Rectal smooth muscle tissue (tissue), 1 donor: ENCODE data around the gene TGFBR2.

ENCODE experiments used
- H3K27ac ChIP-seq: one replicate; pipeline ENCODE4 v1.7.0; 2013; ENCODE audit warnings: low read depth, low read length, inconsistent platforms
- H3K27me3 ChIP-seq: one replicate; pipeline ENCODE4 v1.7.0; 2013; ENCODE audit warnings: low read length; ENCODE audit not compliant: control insufficient read depth, insufficient read depth
- H3K36me3 ChIP-seq: one replicate; pipeline ENCODE4 v1.7.0; 2013; ENCODE audit warnings: low read length; ENCODE audit not compliant: control insufficient read depth, insufficient read depth
- H3K4me1 ChIP-seq: one replicate; pipeline ENCODE4 v1.7.0; 2013; ENCODE audit warnings: low read length; ENCODE audit not compliant: control insufficient read depth, insufficient read depth
- H3K4me3 ChIP-seq: one replicate; pipeline ENCODE4 v1.7.0; 2013; ENCODE audit warnings: low read length
- H3K9ac ChIP-seq: one replicate; pipeline ENCODE4 v1.7.0; 2013; ENCODE audit warnings: low read length

TGFBR2 gene

DNA sequence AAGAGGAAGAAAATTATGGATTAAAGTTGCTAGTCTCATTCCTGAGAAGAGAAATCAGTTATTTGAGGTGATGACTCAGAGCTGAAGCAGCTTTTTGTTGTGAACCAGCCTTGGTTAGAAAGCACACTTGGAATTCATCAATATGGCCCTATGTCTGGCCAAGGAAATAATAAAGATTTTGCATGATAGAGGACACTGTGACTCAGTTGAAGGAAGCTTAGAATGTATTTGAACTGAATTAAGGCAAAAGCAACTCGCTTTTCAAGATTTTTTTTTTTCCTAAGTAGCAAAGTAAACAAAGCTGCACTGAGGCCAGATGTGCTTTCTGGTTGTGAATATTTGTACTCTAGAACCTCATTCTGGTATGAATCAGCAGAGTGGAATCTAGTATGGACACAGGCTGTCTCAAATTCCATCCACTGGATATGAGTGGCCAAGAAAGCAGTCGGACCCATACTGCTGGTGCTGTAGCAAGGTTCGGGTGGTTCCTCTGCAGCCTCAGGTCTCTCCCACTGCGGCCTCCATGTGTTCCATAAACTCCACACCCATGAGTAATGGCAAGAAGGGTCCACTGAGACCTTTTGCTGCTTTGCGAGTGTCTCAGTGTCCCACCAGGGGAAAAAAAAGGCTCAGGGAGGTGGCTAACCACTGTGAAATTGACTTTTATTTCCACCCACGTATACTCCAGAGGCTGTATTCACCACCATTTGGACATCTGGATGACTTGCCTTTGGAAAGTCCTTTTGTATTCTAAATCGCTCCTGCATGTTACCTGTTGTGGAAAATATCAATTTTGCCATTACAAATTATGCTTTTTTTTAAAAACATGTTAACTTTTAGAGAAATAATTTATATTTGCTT, 53.1 kb downstream of the TGFBR2 start:
- H3K4me1 ChIP-seq: peaks cover 31% of the 10 kb centered on the region
- peak overlapping the region; percentile 35 for H3K4me3 ChIP-seq

DNA sequence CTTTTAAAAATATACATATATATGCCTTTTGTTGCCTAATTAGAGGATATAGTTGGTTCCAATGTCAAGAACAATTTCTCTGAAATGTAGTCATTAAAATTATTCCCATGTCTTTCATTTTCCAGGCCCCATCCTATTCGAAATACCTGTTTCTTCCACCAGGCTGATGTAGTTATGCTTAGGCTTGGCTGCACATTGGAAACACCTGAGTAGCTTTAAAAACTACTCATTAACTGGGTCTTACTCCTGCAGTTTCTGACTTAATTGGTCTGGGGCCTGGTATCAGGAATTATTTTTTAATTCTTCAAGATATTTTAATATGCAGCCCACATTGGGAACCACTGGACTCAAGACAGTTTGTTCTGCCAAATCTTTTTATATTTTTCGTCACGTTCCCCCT, 53.7 kb downstream of the TGFBR2 start:
- H3K36me3 ChIP-seq: peaks cover 11% of the 10 kb centered on the region
- H3K4me1 ChIP-seq: peaks cover 31% of the 10 kb centered on the region
- no peak overlapping the region for H3K27ac ChIP-seq
- no peaks in the 10 kb centered on the region for H3K27me3 ChIP-seq
- no peak overlapping the region for H3K9ac ChIP-seq
- no peak overlapping the region for H3K4me3 ChIP-seq

More for the DNA sequence above, 53.1 kb downstream of the TGFBR2 start:
- Histone ChIP-seq H3K9ac (no peak overlapping the region), H3K36me3 (peaks cover 17% of the 10 kb centered on the region), H3K27me3 (no peaks in the 10 kb centered on the region), H3K27ac (peak overlapping the region; percentile 67)

DNA sequence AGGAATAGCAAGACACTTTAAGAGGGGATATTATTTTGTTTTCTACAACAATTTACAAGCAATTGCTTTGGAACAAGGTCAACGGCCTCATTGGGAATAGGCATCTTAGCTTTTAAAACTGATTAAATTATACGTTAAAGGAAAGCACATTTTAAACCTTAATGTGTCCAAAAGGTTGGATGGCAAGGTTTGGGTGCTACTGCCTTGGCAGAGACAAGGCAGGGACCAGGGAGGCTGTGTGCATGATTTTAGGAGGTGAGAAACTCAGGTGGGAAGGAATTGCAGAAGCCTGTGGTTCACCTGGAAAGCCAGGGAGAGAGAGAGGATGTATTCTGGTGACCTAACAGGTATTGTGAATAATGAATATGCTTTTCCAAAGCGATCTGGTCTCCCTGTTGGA, 54.3 kb downstream of the TGFBR2 start:
- Histone ChIP-seq H3K4me1 (peaks cover 33% of the 10 kb centered on the region), H3K36me3 (peaks cover 7% of the 10 kb centered on the region), H3K4me3 (no peak overlapping the region), H3K27ac (no peak overlapping the region), H3K27me3 (no peaks in the 10 kb centered on the region), H3K9ac (no peak overlapping the region)

DNA sequence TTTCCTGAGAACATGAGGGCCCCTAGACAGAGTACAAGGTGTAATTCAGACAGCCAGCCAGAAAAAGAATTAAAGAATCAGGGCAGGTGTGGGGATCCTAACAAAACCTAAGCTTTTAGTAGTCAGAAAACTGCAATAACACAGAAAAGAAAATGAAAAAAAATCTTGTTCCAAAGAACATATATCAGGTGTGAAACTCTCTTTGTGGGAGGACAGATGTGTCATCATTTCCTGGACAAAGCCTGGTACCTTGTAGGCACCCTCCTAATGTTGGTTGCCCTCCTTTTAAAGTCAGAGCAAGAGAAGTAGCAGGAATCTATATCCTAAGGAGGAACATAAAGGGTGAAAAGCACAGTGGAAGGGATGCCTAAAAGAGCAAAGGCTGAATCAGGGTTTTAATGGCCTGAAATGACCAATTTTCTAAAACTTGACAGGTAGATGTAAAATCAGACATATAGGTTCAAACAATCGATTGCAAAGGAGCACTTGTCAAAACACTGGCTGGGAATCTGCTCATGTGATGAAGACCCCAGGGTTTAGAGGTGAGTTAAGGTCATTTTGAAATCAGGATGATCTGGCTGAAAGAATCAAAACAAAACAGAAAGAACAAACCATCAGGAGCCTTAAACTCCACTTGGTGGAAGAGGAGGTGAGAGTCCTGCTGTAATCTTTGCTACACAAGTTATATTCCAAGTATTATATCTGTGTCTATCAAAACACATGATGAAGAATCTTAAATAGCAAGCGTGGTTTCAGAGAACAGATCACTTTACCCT, 54.9 kb downstream of the TGFBR2 start:
- H3K4me1 ChIP-seq: peaks cover 33% of the 10 kb centered on the region
- H3K27ac ChIP-seq: no peak overlapping the region
- H3K9ac ChIP-seq: no peak overlapping the region
- no peak overlapping the region for H3K4me3 ChIP-seq
- peaks cover 6% of the 10 kb centered on the region for H3K36me3 ChIP-seq
- H3K27me3 ChIP-seq: no peaks in the 10 kb centered on the region

DNA sequence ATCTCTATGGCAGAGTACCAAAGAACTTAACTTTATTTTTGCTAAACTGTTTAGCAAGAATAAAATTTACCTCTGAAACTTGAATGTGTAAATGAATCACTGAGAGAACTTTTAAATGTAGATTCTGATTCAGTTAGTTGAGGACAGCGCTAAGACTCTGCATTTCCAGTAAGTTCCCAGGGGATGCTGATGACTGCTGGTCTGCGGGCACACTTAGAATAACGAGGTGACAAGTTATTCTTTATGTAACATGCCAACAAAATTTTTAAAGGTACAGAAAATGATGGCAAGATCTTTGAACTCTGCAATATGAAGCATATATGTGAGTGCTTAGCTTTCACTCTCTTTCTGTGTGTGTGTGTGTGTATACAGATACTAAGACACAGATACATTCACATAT, 56.4 kb downstream of the TGFBR2 start:
- H3K27ac ChIP-seq: no peak overlapping the region
- H3K4me1 ChIP-seq: peaks cover 32% of the 10 kb centered on the region
- H3K36me3 ChIP-seq: peaks cover 3% of the 10 kb centered on the region
- no peak overlapping the region for H3K4me3 ChIP-seq
- H3K9ac ChIP-seq: no peak overlapping the region
- no peaks in the 10 kb centered on the region for H3K27me3 ChIP-seq

DNA sequence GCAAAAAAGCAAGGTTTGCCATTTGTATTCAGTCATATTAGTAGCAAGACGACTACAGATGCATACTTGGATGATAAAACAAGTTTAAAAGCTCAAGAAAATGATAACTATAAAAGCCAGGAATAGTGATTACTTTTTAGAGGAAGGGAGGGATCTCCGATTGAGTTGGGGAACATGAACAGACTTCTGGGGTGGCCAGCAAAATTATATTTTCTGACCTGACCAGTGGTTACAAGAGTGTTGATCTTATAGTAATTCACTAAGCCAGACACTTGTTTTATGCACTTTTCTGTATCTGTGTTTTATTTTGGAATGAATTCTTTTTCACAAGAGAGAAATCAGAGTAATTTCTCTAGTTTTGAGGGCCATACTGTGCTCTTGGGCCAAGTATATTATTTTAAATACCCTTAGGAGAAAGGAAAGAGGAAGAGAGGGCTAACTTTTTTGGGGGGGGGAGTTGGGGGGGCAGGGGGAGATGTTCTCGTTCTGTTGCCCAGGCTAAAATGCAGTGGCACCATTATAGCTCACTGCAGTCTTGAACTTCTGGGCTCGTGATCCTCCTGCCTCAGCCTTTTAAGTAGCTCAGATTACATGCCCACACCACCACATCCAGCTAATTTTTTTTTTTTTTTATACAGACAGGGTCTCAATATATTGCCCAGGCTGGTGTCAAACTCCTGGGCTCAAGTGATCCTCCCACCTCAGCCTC, 57.3 kb downstream of the TGFBR2 start:
- Histone ChIP-seq H3K27ac (no peak overlapping the region), H3K27me3 (no peaks in the 10 kb centered on the region), H3K4me1 (peaks cover 24% of the 10 kb centered on the region), H3K4me3 (no peak overlapping the region), H3K36me3 (peaks cover 3% of the 10 kb centered on the region), H3K9ac (no peak overlapping the region)

DNA sequence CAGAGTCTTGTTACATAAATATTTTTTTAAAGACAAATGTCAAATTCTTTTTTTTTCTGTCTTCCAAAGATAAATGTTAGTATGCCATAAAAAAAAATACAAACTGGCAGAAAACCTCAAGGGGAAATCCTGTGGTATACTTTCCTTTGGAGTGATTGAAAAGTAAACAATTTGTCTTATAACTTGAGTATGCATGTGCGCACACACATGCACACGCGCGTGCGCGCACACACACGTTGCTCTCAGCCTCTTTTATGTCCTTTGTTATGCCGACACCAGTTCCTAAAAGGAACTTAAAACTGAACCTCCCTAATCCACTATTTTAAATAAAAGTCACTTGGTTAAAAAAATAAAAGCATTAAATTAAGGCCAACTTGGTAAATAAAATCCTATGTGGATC, 58.1 kb downstream of the TGFBR2 start:
- H3K9ac ChIP-seq: no peak overlapping the region
- H3K4me3 ChIP-seq: no peak overlapping the region
- peaks cover 16% of the 10 kb centered on the region for H3K4me1 ChIP-seq
- H3K27me3 ChIP-seq: no peaks in the 10 kb centered on the region
- no peak overlapping the region for H3K27ac ChIP-seq
- peaks cover 3% of the 10 kb centered on the region for H3K36me3 ChIP-seq

DNA sequence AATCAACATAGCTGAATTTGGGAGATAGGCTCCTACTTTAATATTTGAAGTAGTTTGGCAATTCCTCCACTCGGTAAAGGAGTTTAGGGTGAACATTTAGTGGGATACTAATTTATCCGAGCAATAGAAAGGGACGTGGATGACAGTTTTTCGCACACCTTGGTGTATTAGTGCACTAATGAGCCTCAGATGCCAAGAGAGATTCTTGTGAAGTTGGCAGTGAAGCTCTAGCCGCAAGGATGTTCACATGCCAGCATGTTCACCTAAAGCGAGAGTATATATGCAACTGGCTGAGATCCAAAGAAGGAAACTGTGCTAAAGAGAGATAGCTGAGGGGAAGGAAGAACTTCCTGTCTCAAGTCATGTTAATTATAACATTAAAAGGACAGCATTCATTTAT, 58.5 kb downstream of the TGFBR2 start:
- Histone ChIP-seq H3K4me3 (no peak overlapping the region), H3K36me3 (no peaks in the 10 kb centered on the region), H3K4me1 (peaks cover 13% of the 10 kb centered on the region), H3K27ac (no peak overlapping the region), H3K27me3 (no peaks in the 10 kb centered on the region), H3K9ac (no peak overlapping the region)

DNA sequence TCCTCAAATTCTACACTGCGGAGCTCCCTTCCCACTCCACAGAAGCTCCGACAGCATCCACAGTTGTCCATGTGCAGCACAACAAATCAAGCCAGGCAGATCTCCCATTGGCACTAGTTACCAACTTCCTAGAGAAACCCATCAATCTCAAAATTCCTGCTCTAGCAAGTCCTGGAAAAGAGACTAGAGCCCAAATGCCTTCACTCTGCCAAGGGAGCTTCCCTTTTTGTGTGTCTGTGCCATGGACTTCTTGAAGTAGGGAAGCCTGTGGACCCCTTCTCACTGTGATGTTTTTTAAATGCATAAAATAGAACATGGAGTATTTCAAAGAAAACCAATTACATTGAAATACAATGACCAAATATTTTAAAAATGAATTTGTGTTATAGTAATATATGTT, 59.1 kb downstream of the TGFBR2 start:
- Histone ChIP-seq H3K27me3 (no peaks in the 10 kb centered on the region), H3K4me3 (no peak overlapping the region), H3K36me3 (no peaks in the 10 kb centered on the region), H3K4me1 (peaks cover 13% of the 10 kb centered on the region), H3K27ac (no peak overlapping the region), H3K9ac (no peak overlapping the region)

DNA sequence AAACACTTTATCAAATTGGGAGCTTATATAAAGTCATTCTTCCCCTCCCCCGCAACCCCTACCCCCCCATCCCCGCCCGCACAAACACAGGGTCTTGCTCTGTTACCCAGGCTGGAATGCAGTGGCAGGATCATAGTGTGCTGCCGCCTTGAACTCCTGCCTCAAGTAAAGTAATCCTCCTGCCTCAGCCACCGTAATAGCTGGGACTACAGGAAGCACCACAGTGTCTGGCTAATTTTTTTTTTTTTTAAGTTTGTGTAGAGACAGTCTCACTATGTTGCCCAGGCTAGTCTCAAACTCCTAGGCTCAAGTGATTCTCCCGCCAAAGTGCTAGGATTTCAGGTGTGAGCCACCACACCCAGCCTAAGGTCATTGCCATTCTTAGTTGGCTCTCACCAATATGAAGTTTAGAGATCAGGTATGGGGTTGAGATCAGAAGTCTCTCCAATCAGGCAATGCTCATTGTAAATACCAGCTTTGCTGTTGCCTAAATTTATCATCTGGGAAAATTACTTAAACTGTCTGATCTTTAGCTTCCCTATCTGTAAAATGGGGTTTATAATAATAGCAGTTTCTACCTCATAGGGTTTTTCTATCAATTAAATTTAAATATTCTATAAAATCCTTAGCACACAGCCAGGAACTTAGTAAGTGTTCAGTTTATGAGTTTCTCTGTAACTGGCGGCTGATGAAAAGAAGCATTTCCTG, 60.3 kb downstream of the TGFBR2 start:
- Histone ChIP-seq H3K27ac (no peak overlapping the region), H3K4me3 (no peak overlapping the region), H3K9ac (no peak overlapping the region), H3K36me3 (peaks cover 2% of the 10 kb centered on the region), H3K4me1 (peaks cover 8% of the 10 kb centered on the region), H3K27me3 (no peaks in the 10 kb centered on the region)

DNA sequence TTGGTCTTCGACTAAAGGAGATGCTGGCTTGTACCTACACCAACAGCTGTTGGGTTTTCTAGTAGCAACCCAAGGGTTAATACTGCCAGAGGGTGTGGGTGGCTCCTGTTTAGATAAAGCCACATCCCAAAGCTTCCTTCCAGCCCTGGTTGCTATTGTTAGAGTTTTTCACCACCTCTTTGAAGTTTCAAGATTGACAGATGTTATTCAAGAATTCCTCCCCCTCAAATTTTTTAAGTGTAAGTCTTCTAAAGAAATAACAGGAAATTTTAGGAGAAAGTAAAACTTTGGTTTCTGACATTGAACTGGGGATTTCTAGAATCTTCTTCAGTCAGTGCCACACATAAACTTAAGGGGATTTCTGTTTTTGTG, 60.9 kb downstream of the TGFBR2 start:
- H3K9ac ChIP-seq: no peak overlapping the region
- H3K27me3 ChIP-seq: no peaks in the 10 kb centered on the region
- no peak overlapping the region for H3K27ac ChIP-seq
- H3K36me3 ChIP-seq: peaks cover 7% of the 10 kb centered on the region
- H3K4me3 ChIP-seq: no peak overlapping the region
- H3K4me1 ChIP-seq: peaks cover 6% of the 10 kb centered on the region

DNA sequence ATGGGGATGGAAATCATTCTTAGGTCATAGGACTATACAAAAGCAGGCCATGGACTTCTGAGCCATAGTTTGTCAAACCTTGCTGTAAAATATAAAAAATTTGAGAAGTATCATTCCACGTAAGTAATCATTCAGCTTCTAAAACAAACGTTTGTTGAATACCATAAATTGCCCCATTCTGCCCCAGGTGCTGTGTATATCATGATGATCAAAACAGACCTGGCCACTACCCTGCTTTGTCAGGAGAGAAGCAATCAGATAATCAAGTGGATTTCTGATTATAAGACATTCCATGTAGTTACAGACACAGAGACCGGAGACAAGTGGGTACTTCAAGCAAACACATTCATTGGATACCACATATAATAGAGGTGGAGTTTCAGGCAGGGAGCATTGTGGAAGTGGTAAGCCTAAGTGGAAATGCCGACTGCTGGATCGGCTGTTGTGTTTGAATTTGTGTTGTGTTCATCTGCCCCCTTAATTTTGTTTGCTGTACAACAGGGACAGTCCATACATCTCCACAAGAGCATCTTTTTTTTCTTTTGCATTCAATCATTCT, 61.7 kb downstream of the TGFBR2 start:
- Histone ChIP-seq H3K27me3 (no peaks in the 10 kb centered on the region), H3K36me3 (peaks cover 13% of the 10 kb centered on the region), H3K4me3 (no peak overlapping the region), H3K27ac (no peak overlapping the region), H3K4me1 (peaks cover 7% of the 10 kb centered on the region), H3K9ac (no peak overlapping the region)
